Aorta (tissue), 4 donors: ENCODE data around the gene CHRNA3. TPM values are rescaled to one million over a fixed set of nuclear protein-coding genes. Genes with fewer than 3 reads are reported as not detected.

ENCODE experiments used
- polyA plus RNA-seq, 2 donors: library from polyadenylated mRNA; stranded (reverse); fragments of 200-250 nt; gene quantifications; one replicate each; pipeline ENCODE4 v1.2.3, GENCODE V29; 2013
- total RNA-seq, 2 donors: library from RNA; stranded (reverse); fragmentation: NEBNext Ultra II Directional; extraction: Animal tissue kit (Norgen Biotek cat#: 25700); gene quantifications; one replicate each; pipeline ENCODE4 v1.2.1, GENCODE V29; 2021
- donor health status: healthy with polysubstance abuse.
- donor health status: Bipolar disorder and iron deficiency.
- donor health status: DM: no; HTN: no; CAD: no.
- donor health status: DM: yes; HTN: yes; CAD: no.

CHRNA3 gene
- total and polyA plus RNA-seq, 4 donors, result not detected

Other genes with a start within 250 kb of the CHRNA3 start
- 10 to 100 TPM; 33.9 to 49.4 TPM for gene IREB2, start 182.8 kb downstream of the CHRNA3 start, total RNA-seq
- 10 to 100 TPM in 1 of 2 donors, 1 to 10 TPM in 1; 7.9 to 10.1 TPM for gene IREB2, start 182.8 kb downstream of the CHRNA3 start, polyA plus RNA-seq
- gene HYKK, start 113.4 kb downstream of the CHRNA3 start, total RNA-seq, result 1 to 10 TPM; 4.5 to 8.0 TPM
- gene HYKK, start 113.4 kb downstream of the CHRNA3 start, polyA plus RNA-seq, result 1 to 10 TPM in 1 of 2 donors, under 1 TPM in 1; 0.88 to 8.6 TPM
- gene PSMA4, start 80.6 kb downstream of the CHRNA3 start, total RNA-seq, result 10 to 100 TPM; 88.5 to 97.1 TPM
- 100 to 1,000 TPM; 126 to 204 TPM for gene PSMA4, start 80.6 kb downstream of the CHRNA3 start, polyA plus RNA-seq
- gene CHRNA5, start 55.5 kb downstream of the CHRNA3 start, total RNA-seq, result 1 to 10 TPM in 1 of 2 donors, under 1 TPM in 1; 0.84 to 1.6 TPM
- gene CHRNA5, start 55.5 kb downstream of the CHRNA3 start, polyA plus RNA-seq, result under 1 TPM; 0.25 to 0.41 TPM
- gene CHRNB4, start 20.2 kb upstream of the CHRNA3 start, total RNA-seq, result not detected
- gene CHRNB4, start 20.2 kb upstream of the CHRNA3 start, polyA plus RNA-seq, result not detected
- gene ADAMTS7, start 190.5 kb upstream of the CHRNA3 start, total RNA-seq, result 10 to 100 TPM; 14.7 to 23.9 TPM
- 10 to 100 TPM in 1 of 2 donors, 1 to 10 TPM in 1; 3.9 to 30.0 TPM for gene ADAMTS7, start 190.5 kb upstream of the CHRNA3 start, polyA plus RNA-seq